ENCODE results near the gene ESAM. TPM values are rescaled to one million over a fixed set of nuclear protein-coding genes. Genes with fewer than 3 reads are reported as not detected.

Gene ESAM
- total RNA-seq, 2 experiments from 2014 or later = 0.39 to 0.53 TPM

DNA sequence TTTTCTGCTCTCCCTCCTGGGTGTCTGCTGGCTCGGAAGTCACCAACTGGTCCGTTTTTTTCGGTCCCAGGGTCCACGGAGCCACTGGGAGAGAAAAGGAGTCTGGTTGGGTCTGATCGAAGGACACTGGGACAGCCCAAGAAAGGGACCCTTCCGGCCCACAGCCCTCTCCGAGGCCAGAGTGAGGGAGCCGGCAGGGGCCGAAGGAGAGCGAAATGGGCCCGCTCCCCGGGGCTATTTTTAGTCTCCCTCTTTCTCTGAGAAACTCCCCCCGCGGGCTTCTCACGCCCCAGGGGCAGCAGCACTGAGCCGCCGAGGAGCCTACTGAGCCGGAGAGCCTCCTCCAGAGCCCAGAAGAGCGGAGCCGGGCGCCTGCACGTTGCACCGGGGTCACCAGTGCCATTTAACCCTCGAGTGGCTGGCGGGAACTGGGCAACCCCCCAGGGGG lies 1.9 kb downstream of the ESAM start:
- Mint-ChIP-seq H3K27ac (no peak overlapping the region), H3K9me3 (ENCODE audit: low read depth) (no peaks in the 10 kb centered on the region), H3K36me3 (ENCODE audit: low read depth) (no peaks in the 10 kb centered on the region), H3K27me3 (peaks cover 46% of the 10 kb centered on the region), H3K4me3 (no peak overlapping the region), H3K4me1 (peaks cover 21% of the 10 kb centered on the region)
- CTCF ChIA-PET = interaction anchor here (0.8 to 8.2 kb wide), 5 partner anchors 13 to 112 kb away, joined by 3 to 79 read pairs (median 4); no protein-coding TSS in a partner anchor
- no peak for ATAC-seq
- POLR2A ChIA-PET = interaction anchor here (0.7 kb wide), 1 partner anchor 16 kb away, joined by 3 read pairs; no protein-coding TSS in a partner anchor
- intact Hi-C loops (cut with DNase I, micrococcal nuclease) = no loop called here
- no peak for DNase-seq

GRCh38 chr11:124759266-124760204 lies 2.6 kb downstream of the ESAM start:
- DNase-seq (no peak), ATAC-seq (no peak)
- no peak overlapping the region for H3K4me3 Mint-ChIP-seq
- intact Hi-C loops (cut with DNase I, micrococcal nuclease) = no loop called here
- no peaks in the 10 kb centered on the region for H3K9me3 Mint-ChIP-seq (ENCODE audit: low read depth)
- ChIA-PET POLR2A (interaction anchor here (0.7 kb wide), 1 partner anchor 16 kb away, joined by 3 read pairs; no protein-coding TSS in a partner anchor), CTCF (interaction anchor here (1.6 to 8.2 kb wide), 7 partner anchors 11 to 130 kb away, joined by 4 to 79 read pairs (median 10); partner anchors contain the start of gene NRGN)
- H3K27me3 Mint-ChIP-seq = peaks cover 46% of the 10 kb centered on the region
- H3K4me1 Mint-ChIP-seq = peaks cover 21% of the 10 kb centered on the region
- H3K36me3 Mint-ChIP-seq (ENCODE audit: low read depth) = no peaks in the 10 kb centered on the region
- no peak overlapping the region for H3K27ac Mint-ChIP-seq

GRCh38 chr11:124758355-124759265 lies 3.5 kb downstream of the ESAM start:
- Mint-ChIP-seq H3K36me3 (ENCODE audit: low read depth) (no peaks in the 10 kb centered on the region), H3K27me3 (peaks cover 46% of the 10 kb centered on the region)

GRCh38 chr11:124757320-124757719 lies 4.8 kb downstream of the ESAM start:
- CTCF ChIA-PET = interaction anchor here (1.1 to 8.2 kb wide), 5 partner anchors 9 to 79 kb away, joined by 3 to 79 read pairs (median 10); partner anchors contain the start of genes MSANTD2 and NRGN
- intact Hi-C loops (cut with DNase I, micrococcal nuclease) = no loop called here
- POLR2A ChIA-PET = interaction anchor here (0.7 kb wide), 1 partner anchor 196 kb away, joined by 3 read pairs; no protein-coding TSS in a partner anchor
- no peak for ATAC-seq
- no peak overlapping the region for H3K27ac Mint-ChIP-seq
- peaks cover 44% of the 10 kb centered on the region for H3K27me3 Mint-ChIP-seq
- H3K4me1 Mint-ChIP-seq = peaks cover 18% of the 10 kb centered on the region
- no peak overlapping the region for H3K4me3 Mint-ChIP-seq
- DNase-seq = no peak
- H3K36me3 Mint-ChIP-seq (ENCODE audit: low read depth) = no peaks in the 10 kb centered on the region
- no peaks in the 10 kb centered on the region for H3K9me3 Mint-ChIP-seq (ENCODE audit: low read depth)

More at GRCh38 chr11:124758355-124759265, 3.5 kb downstream of the ESAM start:
- Mint-ChIP-seq H3K27ac (no peak overlapping the region), H3K9me3 (ENCODE audit: low read depth) (no peaks in the 10 kb centered on the region), H3K4me1 (peaks cover 21% of the 10 kb centered on the region), H3K4me3 (peak overlapping the region; percentile 57)
- POLR2A ChIA-PET = no interaction called here
- ATAC-seq (peak; percentile 83), DNase-seq (peak; percentile 88)
- CTCF ChIA-PET = interaction anchor here (0.6 to 8.2 kb wide), 19 partner anchors 10 to 588 kb away, joined by 3 to 79 read pairs (median 5); partner anchors contain the start of genes MSANTD2 and NRGN
- intact Hi-C loops (cut with DNase I, micrococcal nuclease) = loop anchor here in 1 of 2 experiments (1.0 kb wide), 2 partner anchors 79 to 108 kb away; no protein-coding TSS in a partner anchor

- H3K4me1 Mint-ChIP-seq = peaks cover 16% of the 10 kb centered on the region
- peaks cover 43% of the 10 kb centered on the region for H3K27me3 Mint-ChIP-seq
- no peak overlapping the region for H3K4me3 Mint-ChIP-seq
- no peaks in the 10 kb centered on the region for H3K36me3 Mint-ChIP-seq (ENCODE audit: low read depth)
- ChIA-PET POLR2A (interaction anchor here (0.7 kb wide), 1 partner anchor 197 kb away, joined by 3 read pairs; no protein-coding TSS in a partner anchor), CTCF (interaction anchor here (1.1 to 3.2 kb wide), 4 partner anchors 10 to 80 kb away, joined by 3 to 10 read pairs (median 6); partner anchors contain the start of genes MSANTD2 and NRGN)
- DNase-seq = no peak
- intact Hi-C loops (cut with DNase I, micrococcal nuclease) = no loop called here
- H3K27ac Mint-ChIP-seq = no peak overlapping the region
- ATAC-seq = no peak
- no peaks in the 10 kb centered on the region for H3K9me3 Mint-ChIP-seq (ENCODE audit: low read depth)
Observed at GRCh38 chr11:124756753-124757227, 5.3 kb downstream of the ESAM start.

- intact Hi-C loops (cut with DNase I, micrococcal nuclease) = no loop called here
- DNase-seq (no peak), ATAC-seq (no peak)
- Mint-ChIP-seq H3K27me3 (peaks cover 37% of the 10 kb centered on the region), H3K9me3 (ENCODE audit: low read depth) (no peaks in the 10 kb centered on the region), H3K36me3 (ENCODE audit: low read depth) (no peaks in the 10 kb centered on the region), H3K4me1 (peaks cover 10% of the 10 kb centered on the region), H3K4me3 (no peak overlapping the region), H3K27ac (no peak overlapping the region)
- POLR2A ChIA-PET = no interaction called here
- CTCF ChIA-PET = interaction anchor here (0.7 to 3.2 kb wide), 9 partner anchors 8 to 114 kb away, joined by 3 to 10 read pairs (median 3); partner anchors contain the start of gene NRGN
Observed at GRCh38 chr11:124756033-124756752, 5.9 kb downstream of the ESAM start.

GRCh38 chr11:124754710-124755109 lies 7.4 kb downstream of the ESAM start:
- DNase-seq = no peak
- Mint-ChIP-seq H3K4me1 (peaks cover 7% of the 10 kb centered on the region), H3K4me3 (no peak overlapping the region), H3K27ac (no peak overlapping the region), H3K9me3 (ENCODE audit: low read depth) (no peaks in the 10 kb centered on the region), H3K27me3 (peaks cover 28% of the 10 kb centered on the region), H3K36me3 (ENCODE audit: low read depth) (no peaks in the 10 kb centered on the region)
- CTCF ChIA-PET = interaction anchor here (0.9 to 1.4 kb wide), 3 partner anchors 8 to 26 kb away, joined by 3 to 5 read pairs (median 4); partner anchors contain the start of gene ESAM
- intact Hi-C loops (cut with DNase I, micrococcal nuclease) = no loop called here
- POLR2A ChIA-PET = interaction anchor here (0.6 kb wide), 1 partner anchor 370 kb away, joined by 10 read pairs; no protein-coding TSS in a partner anchor
- no peak for ATAC-seq

DNA sequence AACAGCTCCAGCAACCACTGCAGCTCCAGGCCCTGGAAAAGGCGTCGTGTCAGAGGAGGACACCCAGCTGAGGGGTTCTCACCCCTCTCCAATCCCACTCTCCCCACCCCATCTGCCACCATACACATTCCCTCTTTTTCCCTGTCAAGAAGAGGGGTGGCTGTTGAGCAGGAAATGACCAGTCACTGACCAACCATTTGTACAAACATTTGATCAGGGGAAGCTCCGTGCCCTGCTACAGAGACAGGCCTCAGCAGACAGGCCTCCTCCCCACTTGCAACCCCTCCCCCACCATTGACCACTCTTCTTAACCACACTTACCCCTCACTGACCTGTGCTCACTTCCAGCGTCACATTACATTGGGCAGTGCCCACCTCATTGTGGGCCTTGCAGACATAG lies 7.8 kb downstream of the ESAM start:
- Mint-ChIP-seq H3K9me3 (ENCODE audit: low read depth) (no peaks in the 10 kb centered on the region), H3K36me3 (ENCODE audit: low read depth) (no peaks in the 10 kb centered on the region), H3K27ac (no peak overlapping the region), H3K27me3 (peaks cover 27% of the 10 kb centered on the region), H3K4me3 (no peak overlapping the region), H3K4me1 (peaks cover 7% of the 10 kb centered on the region)
- ChIA-PET POLR2A (no interaction called here), CTCF (interaction anchor here (0.5 to 1.0 kb wide), 2 partner anchors 8 to 45 kb away, joined by 3 to 5 read pairs; partner anchors contain the start of gene ESAM)
- DNase-seq = no peak
- ATAC-seq = no peak
- intact Hi-C loops (cut with DNase I, micrococcal nuclease) = no loop called here

- H3K27ac Mint-ChIP-seq = no peak overlapping the region
- CTCF ChIA-PET = interaction anchor here (0.5 to 1.3 kb wide), 3 partner anchors 9 to 46 kb away, joined by 3 to 5 read pairs (median 3); no protein-coding TSS in a partner anchor
- no peak for DNase-seq
- ATAC-seq = no peak
- no peaks in the 10 kb centered on the region for H3K36me3 Mint-ChIP-seq (ENCODE audit: low read depth)
- POLR2A ChIA-PET = no interaction called here
- intact Hi-C loops (cut with DNase I, micrococcal nuclease) = no loop called here
- H3K9me3 Mint-ChIP-seq (ENCODE audit: low read depth) = no peaks in the 10 kb centered on the region
- no peak overlapping the region for H3K4me3 Mint-ChIP-seq
- peaks cover 23% of the 10 kb centered on the region for H3K27me3 Mint-ChIP-seq
- peaks cover 5% of the 10 kb centered on the region for H3K4me1 Mint-ChIP-seq
Observed at GRCh38 chr11:124753624-124754023, 8.5 kb downstream of the ESAM start.

DNA sequence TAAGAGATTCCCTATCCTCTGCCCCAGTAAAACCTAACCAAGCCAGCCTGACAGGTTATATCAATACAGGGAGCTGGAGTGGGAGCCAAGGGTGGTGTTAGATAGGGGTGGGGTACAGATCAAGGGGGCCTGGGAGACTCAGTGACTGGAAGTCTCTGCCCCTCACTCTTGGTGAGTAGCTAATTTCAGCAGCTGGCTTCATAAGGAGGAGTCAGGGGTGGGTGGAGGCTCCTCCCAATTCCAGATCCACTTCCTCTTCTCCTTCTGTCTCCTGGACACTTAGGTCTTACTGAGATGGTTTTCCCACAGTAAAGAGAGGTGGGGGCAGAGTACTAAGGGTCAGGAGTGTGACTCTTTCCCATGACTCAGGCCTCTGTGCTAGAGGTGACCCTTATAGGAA lies 8.9 kb downstream of the ESAM start:
- Mint-ChIP-seq H3K36me3 (ENCODE audit: low read depth) (no peaks in the 10 kb centered on the region), H3K27me3 (peaks cover 18% of the 10 kb centered on the region), H3K4me3 (no peak overlapping the region), H3K9me3 (ENCODE audit: low read depth) (no peaks in the 10 kb centered on the region), H3K4me1 (peaks cover 1% of the 10 kb centered on the region), H3K27ac (no peak overlapping the region)
- intact Hi-C loops (cut with DNase I, micrococcal nuclease) = no loop called here
- POLR2A ChIA-PET = no interaction called here
- DNase-seq (no peak), ATAC-seq (no peak)
- CTCF ChIA-PET = interaction anchor here (0.6 to 1.3 kb wide), 6 partner anchors 10 to 388 kb away, joined by 3 to 5 read pairs (median 4); no protein-coding TSS in a partner anchor

Measured in activated CD4-positive, alpha-beta T cell treated with anti-CD3 and anti-CD28 coated beads for 36 hours (primary cell).